Suprapubic skin (tissue), 4 donors: ENCODE data around the gene PCSK9. TPM values are rescaled to one million over a fixed set of nuclear protein-coding genes. Genes with fewer than 3 reads are reported as not detected.

Source experiments
- DNase-seq, 2 donors: peaks; one replicate each; pipeline ENCODE4 v3.0.0-alpha.2; 2019; ENCODE audit warnings: low spot score in 2 of 2
- H3K27ac ChIP-seq: fragments of 200-600 bp; sonication (generic); one replicate; pipeline ENCODE4 v1.5.1; 2019
- H3K27me3 ChIP-seq: fragments of 200-600 bp; sonication (generic); one replicate; pipeline ENCODE4 v1.5.1; 2019
- H3K36me3 ChIP-seq: fragments of 200-600 bp; sonication (generic); one replicate; pipeline ENCODE4 v1.5.1; 2019
- H3K4me1 ChIP-seq: fragments of 200-600 bp; sonication (generic); one replicate; pipeline ENCODE4 v1.5.1; 2019
- H3K4me3 ChIP-seq: fragments of 200-600 bp; sonication (generic); one replicate; pipeline ENCODE4 v1.5.1; 2019; ENCODE audit warnings: mild to moderate bottlenecking
- H3K9me3 ChIP-seq: fragments of 200-600 bp; sonication (generic); one replicate; pipeline ENCODE4 v1.5.1; 2019
- EP300 ChIP-seq: sonication (generic); formaldehyde crosslinking; IDR thresholded peaks from one replicate; pipeline ENCODE4 v1.6.1; 2017; ENCODE audit warnings: antibody characterized with exemption
- POLR2A ChIP-seq, 2 donors: fragments of 450-650 bp; IDR thresholded peaks; one replicate each; pipeline ENCODE4 v1.6.1; 2017; ENCODE audit warnings: antibody characterized with exemption in 2 of 2, mild to moderate bottlenecking in 2 of 2, moderate library complexity in 2 of 2
- POLR2AphosphoS5 ChIP-seq, 3 donors: sonication (generic); formaldehyde crosslinking; IDR thresholded peaks; one replicate each; pipeline ENCODE4 v1.6.1; 2017; ENCODE audit warnings: antibody characterized with exemption in 3 of 3
- WGBS: methylation state at CpG from one replicate; pipeline ENCODE4 v1.1.5; 2018; 5-methylcytosine and 5-hydroxymethylcytosine counted together
- total RNA-seq, 4 donors: library from RNA; depleted of rRNA; stranded (reverse); fragments of >200 nt; gene quantifications; one replicate each; pipeline ENCODE4 v1.1.0, GENCODE V29; 2016
- TF ChIP-seq, protein P1 (sequence below), 2 donors: fragments of 200-600 bp in 1 of 2; fragments of 450-650 bp in 1 of 2; sonication (generic) in 1 of 2; IDR thresholded peaks; one replicate each; pipeline ENCODE4 v1.5.1; 2016 to 2019; ENCODE audit warnings: antibody characterized with exemption in 2 of 2, mild to moderate bottlenecking in 1 of 2, moderate library complexity in 1 of 2

The PCSK9 gene
- total RNA-seq, 4 donors from 2014 or later = 0.24 to 1.5 (median 0.36) TPM

DNA sequence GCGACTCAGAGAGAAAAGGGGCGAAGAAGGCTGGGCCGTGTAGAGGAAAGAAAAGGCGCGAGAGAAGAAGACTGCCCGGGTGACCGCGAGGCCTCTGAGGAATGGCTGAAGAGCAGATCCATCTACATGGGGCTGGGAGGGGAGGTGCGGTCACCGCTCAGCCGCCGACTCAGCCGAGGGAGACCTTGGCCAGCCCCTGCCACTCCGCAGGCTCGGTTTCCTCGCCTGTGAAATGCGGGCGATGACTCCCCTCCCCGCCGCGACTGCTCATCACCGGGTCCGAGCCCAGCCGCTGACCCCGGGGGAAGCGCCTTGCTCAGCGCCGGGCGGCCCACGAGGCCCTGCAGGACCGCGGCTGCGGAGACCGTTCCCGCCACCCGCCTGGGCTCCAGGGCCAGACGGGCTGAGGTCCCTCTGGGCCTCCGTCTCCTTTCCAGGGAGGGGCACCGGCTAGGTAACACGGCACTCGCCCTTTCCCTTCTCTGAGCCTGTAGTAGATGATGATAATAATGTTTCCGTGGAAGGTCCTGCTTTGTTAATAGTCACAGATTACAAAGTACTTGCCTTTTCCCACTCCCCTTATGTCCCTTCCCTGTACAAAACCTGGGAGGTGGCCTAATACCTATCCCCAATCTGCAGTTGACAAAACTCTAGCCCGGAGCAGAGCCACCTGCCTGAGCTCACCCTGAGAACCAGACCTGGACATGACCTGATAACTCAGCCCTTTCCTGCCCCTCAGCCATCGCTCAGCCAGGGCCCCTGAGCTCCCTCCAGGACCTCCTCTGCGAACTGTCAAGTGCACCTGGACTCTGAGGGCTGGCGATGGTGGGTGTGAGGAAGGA lies 42.3 kb upstream of the PCSK9 start:
- peak overlapping the region; percentile 11 for H3K4me3 ChIP-seq
- peaks cover 42% of the 10 kb centered on the region for H3K27me3 ChIP-seq
- H3K27ac ChIP-seq = no peak overlapping the region
- no peaks in the 10 kb centered on the region for H3K9me3 ChIP-seq
- TF ChIP-seq EP300 (no peak), POLR2AphosphoS5 (IDR thresholded peaks at IDR 0.05) (no peak), POLR2A (IDR thresholded peaks at IDR 0.05) (no peak)
- TF ChIP-seq, protein P1, sequence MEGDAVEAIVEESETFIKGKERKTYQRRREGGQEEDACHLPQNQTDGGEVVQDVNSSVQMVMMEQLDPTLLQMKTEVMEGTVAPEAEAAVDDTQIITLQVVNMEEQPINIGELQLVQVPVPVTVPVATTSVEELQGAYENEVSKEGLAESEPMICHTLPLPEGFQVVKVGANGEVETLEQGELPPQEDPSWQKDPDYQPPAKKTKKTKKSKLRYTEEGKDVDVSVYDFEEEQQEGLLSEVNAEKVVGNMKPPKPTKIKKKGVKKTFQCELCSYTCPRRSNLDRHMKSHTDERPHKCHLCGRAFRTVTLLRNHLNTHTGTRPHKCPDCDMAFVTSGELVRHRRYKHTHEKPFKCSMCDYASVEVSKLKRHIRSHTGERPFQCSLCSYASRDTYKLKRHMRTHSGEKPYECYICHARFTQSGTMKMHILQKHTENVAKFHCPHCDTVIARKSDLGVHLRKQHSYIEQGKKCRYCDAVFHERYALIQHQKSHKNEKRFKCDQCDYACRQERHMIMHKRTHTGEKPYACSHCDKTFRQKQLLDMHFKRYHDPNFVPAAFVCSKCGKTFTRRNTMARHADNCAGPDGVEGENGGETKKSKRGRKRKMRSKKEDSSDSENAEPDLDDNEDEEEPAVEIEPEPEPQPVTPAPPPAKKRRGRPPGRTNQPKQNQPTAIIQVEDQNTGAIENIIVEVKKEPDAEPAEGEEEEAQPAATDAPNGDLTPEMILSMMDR (IDR thresholded peaks at IDR 0.05) = no peak
- 24% methylated on average over 42 of the region's 46 CpGs for WGBS
- H3K36me3 ChIP-seq = no peaks in the 10 kb centered on the region
- peaks cover 11% of the 10 kb centered on the region for H3K4me1 ChIP-seq
- DNase-seq = no peak

DNA sequence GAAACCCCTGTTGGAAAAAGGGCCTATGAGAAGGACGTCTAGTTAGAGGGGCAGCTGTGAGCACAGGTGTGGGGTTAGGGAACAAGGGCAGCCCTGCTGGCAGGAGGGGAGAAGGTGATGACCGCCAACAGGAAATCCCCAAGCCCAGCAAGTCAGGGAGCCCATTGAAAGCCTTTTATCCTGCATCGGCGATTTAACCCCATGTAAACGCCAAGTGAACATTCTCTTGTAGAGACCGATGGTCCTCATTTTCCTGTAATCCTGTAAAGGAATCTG lies 41.7 kb upstream of the PCSK9 start:
- DNase-seq = no peak
- peaks cover 42% of the 10 kb centered on the region for H3K27me3 ChIP-seq
- no peaks in the 10 kb centered on the region for H3K36me3 ChIP-seq
- 78% methylated on average over 6 of the region's 6 CpGs for WGBS
- peaks cover 11% of the 10 kb centered on the region for H3K4me1 ChIP-seq
- TF ChIP-seq, protein P1 (IDR thresholded peaks at IDR 0.05) = no peak
- TF ChIP-seq POLR2AphosphoS5 (IDR thresholded peaks at IDR 0.05) = no peak
- TF ChIP-seq EP300 = no peak
- no peak for TF ChIP-seq POLR2A (IDR thresholded peaks at IDR 0.05)
- H3K27ac ChIP-seq = no peak overlapping the region
- no peaks in the 10 kb centered on the region for H3K9me3 ChIP-seq
- no peak overlapping the region for H3K4me3 ChIP-seq

DNA sequence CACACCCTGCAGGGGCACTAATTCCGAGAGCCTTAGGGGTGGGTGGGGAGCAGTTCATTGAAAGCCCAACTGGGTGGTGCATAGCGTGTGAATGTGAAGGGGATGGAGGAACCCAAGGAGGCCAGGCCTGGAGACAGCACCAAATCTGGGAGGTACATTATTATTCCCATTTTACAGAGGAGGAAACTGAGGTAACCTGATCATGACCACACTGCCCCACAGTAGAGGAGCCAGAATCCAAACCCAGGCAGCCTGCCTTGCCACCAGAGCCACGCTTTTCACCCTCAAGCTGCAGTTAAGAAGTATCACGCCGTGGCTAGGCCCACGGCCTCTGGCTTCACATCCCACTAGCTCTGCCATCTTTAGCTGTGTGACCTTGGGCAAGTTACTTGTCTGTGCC lies 41.2 kb upstream of the PCSK9 start:
- H3K27ac ChIP-seq = no peak overlapping the region
- 84% methylated on average over 6 of the region's 6 CpGs for WGBS

DNA sequence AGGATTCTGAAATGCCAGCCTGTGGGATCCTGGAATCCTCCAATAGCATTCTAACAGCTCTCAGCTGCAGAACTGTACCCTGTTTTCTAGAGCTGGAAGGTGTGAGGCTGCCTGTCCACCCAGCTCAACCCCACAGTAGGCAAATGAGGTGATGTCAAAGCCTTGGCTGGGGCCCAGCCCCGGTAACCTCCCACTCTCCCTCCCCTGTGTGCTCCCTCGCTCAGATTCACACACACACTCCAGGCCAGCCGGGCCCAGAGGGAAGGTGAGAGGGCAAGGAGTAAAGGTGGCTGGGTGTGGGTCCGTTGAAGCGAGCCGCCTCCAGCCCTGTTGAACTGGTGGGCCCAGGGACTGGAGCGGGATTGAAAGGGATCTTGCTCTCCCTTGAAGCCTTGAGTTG lies 40.7 kb upstream of the PCSK9 start, which contains the start of gene BSND:
Gene BSND (plus strand): TSS at position 257 of the 400 bp plus-strand sequence. CDS start 254 bp downstream, outside the sequence.
- TF ChIP-seq, protein P1 (IDR thresholded peaks at IDR 0.05) = no peak
- no peak for TF ChIP-seq EP300
- TF ChIP-seq POLR2AphosphoS5 (IDR thresholded peaks at IDR 0.05) = no peak
- no peak for TF ChIP-seq POLR2A (IDR thresholded peaks at IDR 0.05)
- peaks cover 42% of the 10 kb centered on the region for H3K27me3 ChIP-seq
- 69% methylated on average over 7 of the region's 7 CpGs for WGBS
- no peak within 1 kb of the TSS for H3K27ac ChIP-seq
- H3K4me1 ChIP-seq = peaks cover 11% of the 10 kb centered on the region
- DNase-seq = no peak
- no peaks in the 10 kb centered on the region for H3K36me3 ChIP-seq
- no peak within 1 kb of the TSS for H3K4me3 ChIP-seq
- no peaks in the 10 kb centered on the region for H3K9me3 ChIP-seq

More for the DNA sequence above, 41.2 kb upstream of the PCSK9 start:
- no peak for TF ChIP-seq POLR2A (IDR thresholded peaks at IDR 0.05)
- no peak for TF ChIP-seq EP300
- TF ChIP-seq POLR2AphosphoS5 (IDR thresholded peaks at IDR 0.05) = no peak
- TF ChIP-seq, protein P1 (IDR thresholded peaks at IDR 0.05) = no peak
- Histone ChIP-seq H3K4me1 (peaks cover 11% of the 10 kb centered on the region), H3K27me3 (peaks cover 42% of the 10 kb centered on the region), H3K4me3 (no peak overlapping the region), H3K36me3 (no peaks in the 10 kb centered on the region), H3K9me3 (no peaks in the 10 kb centered on the region)
- DNase-seq = no peak
